Natural killer cell (primary cell): ENCODE results near the gene STK32B. TPM values are rescaled to one million over a fixed set of nuclear protein-coding genes. Genes with fewer than 3 reads are reported as not detected.

Source experiments
- ATAC-seq, 3 donors: fragments of 150-1000 bp in 2 of 3; fragments of 200-7000 bp in 1 of 3; cut with Tn5 transposase; 1 replicate in 1 of 3; 2 replicates in 2 of 3; pipeline ENCODE4 v1.10.0; 2021; ENCODE audit warnings: mild to moderate bottlenecking in 2 of 3, moderate library complexity in 2 of 3
- DNase-seq, 2 donors: peaks; one replicate each; pipeline versions ENCODE4 v3.0.0 to v3.0.0-alpha.2; 2013 to 2021; ENCODE audit warnings: mixed read lengths in 1 of 2
- H3K27ac ChIP-seq: one replicate; pipeline ENCODE4 v1.5.1; 2013; ENCODE audit warnings: mild to moderate bottlenecking, low read length
- H3K27me3 ChIP-seq: one replicate; pipeline ENCODE4 v1.6.1; 2013; ENCODE audit warnings: low read length; ENCODE audit not compliant: control insufficient read depth, insufficient read depth
- H3K36me3 ChIP-seq: one replicate; pipeline ENCODE4 v1.6.1; 2013; ENCODE audit warnings: low read length; ENCODE audit not compliant: control insufficient read depth, insufficient read depth
- H3K4me1 ChIP-seq: one replicate; pipeline ENCODE4 v1.6.1; 2013; ENCODE audit warnings: low read length; ENCODE audit not compliant: control insufficient read depth, insufficient read depth
- H3K4me3 ChIP-seq: one replicate; pipeline ENCODE4 v1.5.1; 2013; ENCODE audit warnings: low read length
- H3K9me3 ChIP-seq: one replicate; pipeline ENCODE4 v1.6.1; 2013; ENCODE audit warnings: low read length; ENCODE audit not compliant: control insufficient read depth, insufficient read depth
- H3K27ac Mint-ChIP-seq, 2 donors: one replicate each; pipeline ENCODE4 v1.8.0; 2022; ENCODE audit warnings: mild to moderate bottlenecking in 2 of 2, mixed read lengths in 2 of 2, moderate library complexity in 1 of 2
- H3K27me3 Mint-ChIP-seq, 2 donors: one replicate each; pipeline ENCODE4 v1.8.0; 2022; ENCODE audit warnings: low read depth in 2 of 2, mixed read lengths in 2 of 2
- H3K36me3 Mint-ChIP-seq: one replicate; pipeline ENCODE4 v1.8.0; 2022; ENCODE audit warnings: mixed read lengths
- H3K4me1 Mint-ChIP-seq, 2 donors: one replicate each; pipeline ENCODE4 v1.8.0; 2022; ENCODE audit warnings: mixed read lengths in 2 of 2
- H3K4me3 Mint-ChIP-seq: one replicate; pipeline ENCODE4 v1.8.0; 2022; ENCODE audit warnings: mild to moderate bottlenecking, moderate library complexity, mixed read lengths
- H3K9me3 Mint-ChIP-seq, 2 donors: one replicate each; pipeline ENCODE4 v1.8.0; 2022; ENCODE audit warnings: mixed read lengths in 2 of 2
- WGBS: methylation state at CpG from one replicate; pipeline ENCODE4 v1.1.7; 2013; ENCODE audit warnings: missing lambda C conversion rate; ENCODE audit not compliant: insufficient coverage; 5-methylcytosine and 5-hydroxymethylcytosine counted together
- intact Hi-C: fragments of 100-400 bp; cut with micrococcal nuclease; formaldehyde crosslinking; loops from one replicate; pipeline ENCODE4 v1.14.2; 2022
- total RNA-seq, 4 donors: library from RNA; stranded (reverse); fragments of 120-200 nt in 1 of 4; gene quantifications; one replicate each; pipeline versions ENCODE4 v1.2.3 to v1.2.4, GENCODE V29; 2013 to 2022
- TF ChIP-seq, protein P1 (sequence below): fragments of 200-600 bp; IDR thresholded peaks from one replicate; pipeline ENCODE4 v1.8.0; 2022; ENCODE audit warnings: antibody characterized with exemption

The STK32B gene
- total RNA-seq, 3 donors from 2014 or later (not counting 1 experiment from before 2014, with no cell fraction given), result 0.32 to 0.33 TPM; not detected in 1

GRCh38 chr4:5545271-5545670, 494.0 kb downstream of the STK32B start:
- H3K36me3 Mint-ChIP-seq, result no peaks in the 10 kb centered on the region
- no peaks in the 10 kb centered on the region for H3K4me1 Mint-ChIP-seq
- H3K27ac Mint-ChIP-seq, result no peak overlapping the region

GRCh38 chr4:5547651-5548249, 496.5 kb downstream of the STK32B start:
- H3K27ac ChIP-seq, result no peak overlapping the region
- no peak for ATAC-seq
- intact Hi-C loops, result no loop called here
- H3K9me3 ChIP-seq, result no peaks in the 10 kb centered on the region
- Mint-ChIP-seq H3K4me3 (no peak overlapping the region), H3K9me3 (peaks cover 0 to 2% of the 10 kb centered on the region in 2 donors), H3K4me1 (no peaks in the 10 kb centered on the region), H3K36me3 (no peaks in the 10 kb centered on the region), H3K27ac (no peak overlapping the region), H3K27me3 (peaks cover 0 to 15% of the 10 kb centered on the region in 2 donors)
- no peaks in the 10 kb centered on the region for H3K36me3 ChIP-seq
- WGBS, result 94% methylated on average over 12 of the region's 12 CpGs
- H3K4me1 ChIP-seq, result no peaks in the 10 kb centered on the region
- no peaks in the 10 kb centered on the region for H3K27me3 ChIP-seq
- no peak overlapping the region for H3K4me3 ChIP-seq
- TF ChIP-seq, protein P1, sequence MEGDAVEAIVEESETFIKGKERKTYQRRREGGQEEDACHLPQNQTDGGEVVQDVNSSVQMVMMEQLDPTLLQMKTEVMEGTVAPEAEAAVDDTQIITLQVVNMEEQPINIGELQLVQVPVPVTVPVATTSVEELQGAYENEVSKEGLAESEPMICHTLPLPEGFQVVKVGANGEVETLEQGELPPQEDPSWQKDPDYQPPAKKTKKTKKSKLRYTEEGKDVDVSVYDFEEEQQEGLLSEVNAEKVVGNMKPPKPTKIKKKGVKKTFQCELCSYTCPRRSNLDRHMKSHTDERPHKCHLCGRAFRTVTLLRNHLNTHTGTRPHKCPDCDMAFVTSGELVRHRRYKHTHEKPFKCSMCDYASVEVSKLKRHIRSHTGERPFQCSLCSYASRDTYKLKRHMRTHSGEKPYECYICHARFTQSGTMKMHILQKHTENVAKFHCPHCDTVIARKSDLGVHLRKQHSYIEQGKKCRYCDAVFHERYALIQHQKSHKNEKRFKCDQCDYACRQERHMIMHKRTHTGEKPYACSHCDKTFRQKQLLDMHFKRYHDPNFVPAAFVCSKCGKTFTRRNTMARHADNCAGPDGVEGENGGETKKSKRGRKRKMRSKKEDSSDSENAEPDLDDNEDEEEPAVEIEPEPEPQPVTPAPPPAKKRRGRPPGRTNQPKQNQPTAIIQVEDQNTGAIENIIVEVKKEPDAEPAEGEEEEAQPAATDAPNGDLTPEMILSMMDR, result no peak
- DNase-seq, result no peak

More at GRCh38 chr4:5545271-5545670, 494.0 kb downstream of the STK32B start:
- peaks cover 0 to 2% of the 10 kb centered on the region in 2 donors for H3K9me3 Mint-ChIP-seq
- no peaks in the 10 kb centered on the region for H3K9me3 ChIP-seq
- no peaks in the 10 kb centered on the region for H3K27me3 ChIP-seq
- WGBS, result 31% methylated on average over 2 of the region's 2 CpGs
- H3K36me3 ChIP-seq, result no peaks in the 10 kb centered on the region
- no peaks in the 10 kb centered on the region for H3K4me1 ChIP-seq
- H3K4me3 Mint-ChIP-seq, result no peak overlapping the region
- no peak for DNase-seq
- ATAC-seq, result no peak
- intact Hi-C loops, result no loop called here
- no peak overlapping the region for H3K4me3 ChIP-seq
- TF ChIP-seq, protein P1, result no peak
- peaks cover 0 to 13% of the 10 kb centered on the region in 2 donors for H3K27me3 Mint-ChIP-seq
- no peak overlapping the region for H3K27ac ChIP-seq

Other genes starting within 250 kb of the STK32B start
- not detected for gene MSX1, start 191.8 kb upstream of the STK32B start, total RNA-seq
- gene CYTL1, start 32.0 kb upstream of the STK32B start, total RNA-seq, result 1 to 10 TPM in 2 of 3 donors, under 1 TPM in 1; 1.00 to 4.4 (median 1.9) TPM